A673 (cell line): Measurements from ENCODE around the gene NFIC.

Experiments
- CTCF ChIP-seq: fragments of 300-800, 200-600 bp; sonication (generic); conservative IDR thresholded peaks from 2 replicates; pipeline ENCODE4 v1.5.1; 2017; ENCODE audit warnings: low read depth, mild to moderate bottlenecking, antibody characterized with exemption, low read length, moderate library complexity, mixed read lengths
- EZH2 ChIP-seq: fragments of 200-600 bp; sonication (generic); IDR thresholded peaks from 2 replicates; pipeline ENCODE4 v1.6.1; 2017; ENCODE audit warnings: borderline replicate concordance, low read depth, mild to moderate bottlenecking, mixed read lengths, antibody characterized with exemption, low read length; ENCODE audit not compliant: poor library complexity, severe bottlenecking

- no peak for TF ChIP-seq CTCF
- TF ChIP-seq EZH2, result no peak
Measured at GRCh38 chr19:3345850-3346460, 20.4 kb upstream of the NFIC start.
